GM11168 (cell line): ENCODE data around the gene COL27A1.

Experiments
- in situ Hi-C: fragments of 300-500 bp; cut with MboI; formaldehyde crosslinking; loops from one replicate; pipeline ENCODE4 v1.12.0; 2022; ENCODE audit warnings: low sequenced_read_pairs; ENCODE audit not compliant: unreplicated experiment

Gene COL27A1

GRCh38 chr9:114218264-114219120, 63.2 kb downstream of the COL27A1 start:
- in situ Hi-C loops: no loop called here

- in situ Hi-C loops: no loop called here
Measured at GRCh38 chr9:114220061-114220541, 64.8 kb downstream of the COL27A1 start.

- in situ Hi-C loops: no loop called here
Measured at GRCh38 chr9:114221706-114222465, 66.5 kb downstream of the COL27A1 start.

- in situ Hi-C loops: no loop called here
Measured at GRCh38 chr9:114223564-114224246, 68.4 kb downstream of the COL27A1 start.

GRCh38 chr9:114224247-114224610, 68.9 kb downstream of the COL27A1 start:
- in situ Hi-C loops: no loop called here

GRCh38 chr9:114225561-114226212, 70.3 kb downstream of the COL27A1 start:
- in situ Hi-C loops: no loop called here

- in situ Hi-C loops: no loop called here
Measured at GRCh38 chr9:114226246-114227055, 71.1 kb downstream of the COL27A1 start.

GRCh38 chr9:114227288-114228015, 72.1 kb downstream of the COL27A1 start:
- in situ Hi-C loops: no loop called here

- in situ Hi-C loops: no loop called here
Measured at GRCh38 chr9:114228016-114228808, 72.9 kb downstream of the COL27A1 start.

- in situ Hi-C loops: no loop called here
Measured at GRCh38 chr9:114229295-114229694, 74.0 kb downstream of the COL27A1 start.

- in situ Hi-C loops: no loop called here
Measured at GRCh38 chr9:114230068-114230467, 74.7 kb downstream of the COL27A1 start.

GRCh38 chr9:114231273-114231672, 75.9 kb downstream of the COL27A1 start:
- in situ Hi-C loops: no loop called here

- in situ Hi-C loops: no loop called here
Measured at GRCh38 chr9:114231719-114232449, 76.5 kb downstream of the COL27A1 start.

- in situ Hi-C loops: no loop called here
Measured at GRCh38 chr9:114233491-114234185, 78.3 kb downstream of the COL27A1 start.

GRCh38 chr9:114235033-114235661, 79.8 kb downstream of the COL27A1 start:
- in situ Hi-C loops: no loop called here

GRCh38 chr9:114236391-114237138, 81.2 kb downstream of the COL27A1 start:
- in situ Hi-C loops: no loop called here
